ENCODE results near the gene CLMP.

DNA sequence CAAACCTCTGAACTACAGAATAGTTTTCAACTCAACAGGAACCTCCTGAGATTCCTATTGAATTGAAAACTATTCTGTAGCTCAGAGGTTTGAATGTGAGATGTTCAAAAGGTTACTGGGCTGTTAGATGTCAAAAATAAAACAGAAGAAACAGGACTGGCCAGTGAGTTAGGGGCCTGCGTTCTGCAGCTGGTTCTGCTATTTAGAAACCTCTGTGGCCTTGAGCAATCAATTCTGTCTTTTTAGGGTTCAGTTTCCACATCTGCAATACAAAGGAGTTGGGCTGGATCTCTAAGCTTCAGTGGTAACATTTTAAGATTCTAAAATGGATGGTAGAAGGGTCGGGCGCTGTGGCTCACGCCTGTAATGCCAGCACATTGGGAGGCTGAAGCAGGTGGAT lies 55.8 kb downstream of the CLMP start:
- TF ChIP-seq, protein P1, sequence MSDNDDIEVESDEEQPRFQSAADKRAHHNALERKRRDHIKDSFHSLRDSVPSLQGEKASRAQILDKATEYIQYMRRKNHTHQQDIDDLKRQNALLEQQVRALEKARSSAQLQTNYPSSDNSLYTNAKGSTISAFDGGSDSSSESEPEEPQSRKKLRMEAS (IDR thresholded peaks at IDR 0.05), result no peak
- TF ChIP-seq, protein P2, sequence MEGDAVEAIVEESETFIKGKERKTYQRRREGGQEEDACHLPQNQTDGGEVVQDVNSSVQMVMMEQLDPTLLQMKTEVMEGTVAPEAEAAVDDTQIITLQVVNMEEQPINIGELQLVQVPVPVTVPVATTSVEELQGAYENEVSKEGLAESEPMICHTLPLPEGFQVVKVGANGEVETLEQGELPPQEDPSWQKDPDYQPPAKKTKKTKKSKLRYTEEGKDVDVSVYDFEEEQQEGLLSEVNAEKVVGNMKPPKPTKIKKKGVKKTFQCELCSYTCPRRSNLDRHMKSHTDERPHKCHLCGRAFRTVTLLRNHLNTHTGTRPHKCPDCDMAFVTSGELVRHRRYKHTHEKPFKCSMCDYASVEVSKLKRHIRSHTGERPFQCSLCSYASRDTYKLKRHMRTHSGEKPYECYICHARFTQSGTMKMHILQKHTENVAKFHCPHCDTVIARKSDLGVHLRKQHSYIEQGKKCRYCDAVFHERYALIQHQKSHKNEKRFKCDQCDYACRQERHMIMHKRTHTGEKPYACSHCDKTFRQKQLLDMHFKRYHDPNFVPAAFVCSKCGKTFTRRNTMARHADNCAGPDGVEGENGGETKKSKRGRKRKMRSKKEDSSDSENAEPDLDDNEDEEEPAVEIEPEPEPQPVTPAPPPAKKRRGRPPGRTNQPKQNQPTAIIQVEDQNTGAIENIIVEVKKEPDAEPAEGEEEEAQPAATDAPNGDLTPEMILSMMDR (IDR thresholded peaks at IDR 0.05; ENCODE audit: low read depth, low read length, missing input control), result no peak
- TF ChIP-seq SP1 (IDR thresholded peaks at IDR 0.05), result no peak
- TF ChIP-seq GABPA (IDR thresholded peaks at IDR 0.05 in 1 of 2, conservative IDR thresholded peaks at IDR 0.05 in 1 of 2), result no peak
- TF ChIP-seq TAF1 (conservative IDR thresholded peaks at IDR 0.05), result no peak
- no peak for TF ChIP-seq FOXA1 (IDR thresholded peaks at IDR 0.05)
- no peak for TF ChIP-seq RAD21 (IDR thresholded peaks at IDR 0.05)
- no peak for TF ChIP-seq YY1 (IDR thresholded peaks at IDR 0.05)
- TF ChIP-seq, protein P3, sequence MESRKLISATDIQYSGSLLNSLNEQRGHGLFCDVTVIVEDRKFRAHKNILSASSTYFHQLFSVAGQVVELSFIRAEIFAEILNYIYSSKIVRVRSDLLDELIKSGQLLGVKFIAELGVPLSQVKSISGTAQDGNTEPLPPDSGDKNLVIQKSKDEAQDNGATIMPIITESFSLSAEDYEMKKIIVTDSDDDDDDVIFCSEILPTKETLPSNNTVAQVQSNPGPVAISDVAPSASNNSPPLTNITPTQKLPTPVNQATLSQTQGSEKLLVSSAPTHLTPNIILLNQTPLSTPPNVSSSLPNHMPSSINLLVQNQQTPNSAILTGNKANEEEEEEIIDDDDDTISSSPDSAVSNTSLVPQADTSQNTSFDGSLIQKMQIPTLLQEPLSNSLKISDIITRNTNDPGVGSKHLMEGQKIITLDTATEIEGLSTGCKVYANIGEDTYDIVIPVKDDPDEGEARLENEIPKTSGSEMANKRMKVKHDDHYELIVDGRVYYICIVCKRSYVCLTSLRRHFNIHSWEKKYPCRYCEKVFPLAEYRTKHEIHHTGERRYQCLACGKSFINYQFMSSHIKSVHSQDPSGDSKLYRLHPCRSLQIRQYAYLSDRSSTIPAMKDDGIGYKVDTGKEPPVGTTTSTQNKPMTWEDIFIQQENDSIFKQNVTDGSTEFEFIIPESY (IDR thresholded peaks at IDR 0.05), result no peak
